ENCODE measurements around the gene CYB5R4. TPM values are rescaled to one million over a fixed set of nuclear protein-coding genes. Genes with fewer than 3 reads are reported as not detected.

The CYB5R4 gene
- total and polyA plus RNA-seq, 2 of the 8 experiments (the other 6 are each of a cell fraction or from before 2014, with no cell fraction given) = 2.8 to 14.6 TPM

- H2BK12ac ChIP-seq (ENCODE audit: low read depth, low read length) = no peak overlapping the region
- H2AK5ac ChIP-seq (ENCODE audit: low read depth, low read length) = no peak overlapping the region
- no peaks in the 10 kb centered on the region for H4K20me1 ChIP-seq (replicated peaks in 1 of 2; ENCODE audit: control insufficient read depth in 1 of 2, insufficient read depth in 2 of 2, low read length in 2 of 2)
- H3K4me3 ChIP-seq (ENCODE audit: extremely low read depth in 1 of 4, insufficient read depth in 2 of 4, low read depth in 3 of 4, low read length in 4 of 4) = no peak overlapping the region
- H3K9ac ChIP-seq (replicated peaks in 1 of 4; ENCODE audit: extremely low read depth in 1 of 4, low read depth in 3 of 4, low read length in 3 of 4) = no peak overlapping the region
- no peak overlapping the region for H3K27ac ChIP-seq (ENCODE audit: low read depth, low read length)
- no peaks in the 10 kb centered on the region for H3K27me3 ChIP-seq (replicated peaks in 1 of 4; ENCODE audit: control insufficient read depth in 3 of 4, extremely low read depth in 1 of 4, insufficient read depth in 3 of 4, low read length in 3 of 4)
- no peak overlapping the region for H4K8ac ChIP-seq (ENCODE audit: extremely low read depth, insufficient read depth, low read length)
- no peak overlapping the region for H3K4ac ChIP-seq (replicated peaks; ENCODE audit: insufficient read length, low read depth, low read length)
- H3K18ac ChIP-seq (ENCODE audit: extremely low read depth, low read length) = no peak overlapping the region
- DNase-seq (ENCODE audit: low read depth in 1 of 2, low spot score in 2 of 2) (no peak), FAIRE-seq (no peak)
- H4K91ac ChIP-seq (replicated peaks; ENCODE audit: insufficient read length, low read length) = no peak overlapping the region
- H3K36me3 ChIP-seq (ENCODE audit: control insufficient read depth in 2 of 4, insufficient read depth in 4 of 4, low read length in 3 of 4) = no peaks in the 10 kb centered on the region
- H2BK5ac ChIP-seq (ENCODE audit: low read depth, low read length) = no peak overlapping the region
- no peaks in the 10 kb centered on the region for H3K9me3 ChIP-seq (ENCODE audit: insufficient read depth in 2 of 2, low read depth in 1 of 2, low read length in 1 of 2)
- POLR2A ChIA-PET (ENCODE audit: partially characterized antibody) = no interaction called here
- H3K4me1 ChIP-seq (replicated peaks in 1 of 4; ENCODE audit: control insufficient read depth in 3 of 4, insufficient read depth in 4 of 4, low read length in 3 of 4) = peaks cover 0 to 5% (median 3%) of the 10 kb centered on the region in 4 experiments; a peak in 5 of 7 replicates
- H2BK15ac ChIP-seq (ENCODE audit: low read length) = no peak overlapping the region
- H3K79me1 ChIP-seq (ENCODE audit: low read depth, low read length) = no peaks in the 10 kb centered on the region
- 91% methylated on average over 1 of the region's 1 CpG; no CpG with 5 or more reads in 1 of the 2 experiments for WGBS, 2 experiments (ENCODE audit: extremely low coverage in 1 of 2, insufficient coverage in 1 of 2, insufficient read length in 1 of 2, insufficient replicate concordance in 2 of 2, low coverage in 1 of 2, low lambda C conversion rate in 2 of 2, missing lambda C conversion rate in 1 of 2)
- H2BK120ac ChIP-seq (replicated peaks; ENCODE audit: low read depth, low read length) = no peak overlapping the region
- no peak overlapping the region for H3K14ac ChIP-seq (ENCODE audit: insufficient read length)
- H3K79me2 ChIP-seq (ENCODE audit: control insufficient read depth in 1 of 2, insufficient read depth in 2 of 2, low read length in 2 of 2) = no peaks in the 10 kb centered on the region
- no peaks in the 10 kb centered on the region for H3K23me2 ChIP-seq (ENCODE audit: low read depth, low read length)
- no peak overlapping the region for H3K4me2 ChIP-seq (ENCODE audit: insufficient read depth in 1 of 2, low read depth in 2 of 2, low read length in 2 of 2)
- no peak overlapping the region for H2AFZ ChIP-seq (ENCODE audit: low read length)
- CTCF ChIA-PET (ENCODE audit: partially characterized antibody) = interaction anchor here (0.9 kb wide), 1 partner anchor 9 kb away, joined by 3 read pairs; no protein-coding TSS in a partner anchor
- H3K23ac ChIP-seq (ENCODE audit: insufficient read length) = no peak overlapping the region
- H2BK20ac ChIP-seq (ENCODE audit: low read length) = no peak overlapping the region
- H3K56ac ChIP-seq (replicated peaks; ENCODE audit: insufficient read length, low read depth, low read length) = no peak overlapping the region
- no peak overlapping the region for H4K5ac ChIP-seq (ENCODE audit: insufficient read length, low read depth, low read length)
- no peak for TF ChIP-seq SRF (IDR thresholded peaks at IDR 0.05; ENCODE audit: low read depth, low read length)
- no peak for TF ChIP-seq TAF1 (IDR thresholded peaks at IDR 0.05; ENCODE audit: low read depth, low read length)
Observed at GRCh38 chr6:83914953-83915352, 55.5 kb downstream of the CYB5R4 start.
